ENCODE measurements around the gene CCNT1. TPM values are rescaled to one million over a fixed set of nuclear protein-coding genes. Genes with fewer than 3 reads are reported as not detected.
"Not testable (repeated sequence)": the region's sequence is repeated elsewhere in the genome, so short reads cannot be mapped to it uniquely, and the experiment has no call there.

Gene CCNT1
- polyA plus RNA-seq, 3 donors = 2.3 to 8.3 (median 4.4) TPM

DNA sequence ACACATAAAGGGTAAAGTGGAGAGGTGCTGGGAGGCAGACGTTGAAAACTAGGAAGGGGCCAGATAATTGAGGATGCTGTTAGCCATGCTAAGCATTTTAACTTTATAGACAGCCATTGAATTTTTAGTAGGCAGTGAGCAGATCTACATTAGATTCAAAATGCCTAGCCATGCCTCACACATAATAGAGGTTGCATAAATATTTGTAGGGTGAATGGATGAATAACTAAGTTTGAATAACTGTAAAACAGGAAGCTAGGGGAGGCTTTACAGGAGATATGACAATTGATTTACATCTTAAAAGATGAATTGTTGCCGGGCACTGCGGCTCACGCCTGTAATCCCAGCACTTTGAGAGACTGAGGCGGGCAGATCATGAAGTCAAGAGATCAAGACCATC is 12.3 kb upstream of the CCNT1 start:
- no peaks in the 10 kb centered on the region for H3K79me2 ChIP-seq (ENCODE audit: insufficient read depth, low read length)

DNA sequence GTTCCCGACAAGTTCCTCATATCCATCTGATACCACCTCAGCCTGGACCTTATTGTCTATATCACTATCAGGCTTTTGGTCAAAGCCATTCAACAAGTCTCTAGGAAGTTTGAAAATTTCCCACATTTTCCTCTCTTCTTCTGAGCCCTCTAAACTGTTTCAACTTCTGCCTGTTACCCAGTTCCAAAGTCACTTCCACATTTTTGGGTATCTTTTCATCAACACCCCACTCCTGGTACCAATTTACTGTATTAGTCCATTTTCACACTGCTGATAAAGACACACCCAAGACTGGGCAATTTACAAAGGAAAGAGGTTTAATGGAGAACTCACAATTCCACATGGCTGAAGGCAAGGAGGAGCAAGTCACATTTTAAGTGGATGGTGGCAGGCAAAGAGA is 4.2 kb upstream of the CCNT1 start:
- H3K4me1 ChIP-seq (ENCODE audit: control insufficient read depth in 1 of 2, insufficient read depth in 2 of 2, low read length in 2 of 2); H3K27ac ChIP-seq (ENCODE audit: low read depth in 1 of 2, low read length in 2 of 2); H3K9ac ChIP-seq (ENCODE audit: insufficient read depth, low read length, poor library complexity, severe bottlenecking); H3K27ac Mint-ChIP-seq; H4K20me1 ChIP-seq (ENCODE audit: insufficient read depth, low read length); H3K79me2 ChIP-seq (ENCODE audit: insufficient read depth, low read length); H3K4me3 Mint-ChIP-seq; intact Hi-C loops (cut with micrococcal nuclease); H3K27me3 Mint-ChIP-seq (ENCODE audit: low read depth in 3 of 3); H3K4me1 Mint-ChIP-seq; H3K4me3 ChIP-seq (replicated peaks in 1 of 3; ENCODE audit: low read depth in 2 of 3, low read length in 3 of 3); H3K27me3 ChIP-seq (ENCODE audit: control insufficient read depth in 2 of 2, insufficient read depth in 2 of 2, low read length in 2 of 2); DNase-seq; H2AFZ ChIP-seq (ENCODE audit: insufficient read depth, low read depth, low read length, poor library complexity, severe bottlenecking); H3K4me2 ChIP-seq (replicated peaks; ENCODE audit: extremely low read depth, low read length, poor library complexity, severe bottlenecking); H3K36me3 Mint-ChIP-seq; H3K36me3 ChIP-seq (replicated peaks in 1 of 2; ENCODE audit: control insufficient read depth in 1 of 2, insufficient read depth in 2 of 2, low read length in 2 of 2): not testable (repeated sequence)
- 100% methylated on average over 1 of the region's 1 CpG for WGBS (ENCODE audit: insufficient coverage)
- peaks cover 19% of the 10 kb centered on the region in 2 donors for H3K9me3 ChIP-seq (replicated peaks in 1 of 2; ENCODE audit: control insufficient read depth in 1 of 2, insufficient read depth in 1 of 2, low read length in 2 of 2)
- peaks cover 19 to 25% (median 23%) of the 10 kb centered on the region in 7 donors for H3K9me3 Mint-ChIP-seq

More for the DNA sequence above, 12.3 kb upstream of the CCNT1 start:
- no peaks in the 10 kb centered on the region for H4K20me1 ChIP-seq (ENCODE audit: insufficient read depth, low read length)
- H3K27ac Mint-ChIP-seq = no peak overlapping the region
- no peaks in the 10 kb centered on the region for H3K36me3 Mint-ChIP-seq
- no peak overlapping the region for H2AFZ ChIP-seq (ENCODE audit: insufficient read depth, low read depth, low read length, poor library complexity, severe bottlenecking)
- no peaks in the 10 kb centered on the region for H3K27me3 ChIP-seq (ENCODE audit: control insufficient read depth in 2 of 2, insufficient read depth in 2 of 2, low read length in 2 of 2)
- peaks cover 2 to 7% (median 2%) of the 10 kb centered on the region in 3 donors for H3K27me3 Mint-ChIP-seq (ENCODE audit: low read depth in 3 of 3)
- WGBS (ENCODE audit: insufficient coverage) = no CpG with 5 or more reads among the region's 5 CpGs
- peaks cover 0 to 1% (median 0%) of the 10 kb centered on the region in 7 donors for H3K9me3 Mint-ChIP-seq
- TF ChIP-seq, protein P1, sequence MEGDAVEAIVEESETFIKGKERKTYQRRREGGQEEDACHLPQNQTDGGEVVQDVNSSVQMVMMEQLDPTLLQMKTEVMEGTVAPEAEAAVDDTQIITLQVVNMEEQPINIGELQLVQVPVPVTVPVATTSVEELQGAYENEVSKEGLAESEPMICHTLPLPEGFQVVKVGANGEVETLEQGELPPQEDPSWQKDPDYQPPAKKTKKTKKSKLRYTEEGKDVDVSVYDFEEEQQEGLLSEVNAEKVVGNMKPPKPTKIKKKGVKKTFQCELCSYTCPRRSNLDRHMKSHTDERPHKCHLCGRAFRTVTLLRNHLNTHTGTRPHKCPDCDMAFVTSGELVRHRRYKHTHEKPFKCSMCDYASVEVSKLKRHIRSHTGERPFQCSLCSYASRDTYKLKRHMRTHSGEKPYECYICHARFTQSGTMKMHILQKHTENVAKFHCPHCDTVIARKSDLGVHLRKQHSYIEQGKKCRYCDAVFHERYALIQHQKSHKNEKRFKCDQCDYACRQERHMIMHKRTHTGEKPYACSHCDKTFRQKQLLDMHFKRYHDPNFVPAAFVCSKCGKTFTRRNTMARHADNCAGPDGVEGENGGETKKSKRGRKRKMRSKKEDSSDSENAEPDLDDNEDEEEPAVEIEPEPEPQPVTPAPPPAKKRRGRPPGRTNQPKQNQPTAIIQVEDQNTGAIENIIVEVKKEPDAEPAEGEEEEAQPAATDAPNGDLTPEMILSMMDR (IDR thresholded peaks at IDR 0.05) = no peak
- no peak overlapping the region for H3K4me3 Mint-ChIP-seq
- H3K36me3 ChIP-seq (replicated peaks in 1 of 2; ENCODE audit: control insufficient read depth in 1 of 2, insufficient read depth in 2 of 2, low read length in 2 of 2) = no peaks in the 10 kb centered on the region
- intact Hi-C loops (cut with micrococcal nuclease) = no loop called here
- H3K4me1 ChIP-seq (ENCODE audit: control insufficient read depth in 1 of 2, insufficient read depth in 2 of 2, low read length in 2 of 2) = no peaks in the 10 kb centered on the region
- no peak overlapping the region for H3K4me3 ChIP-seq (replicated peaks in 1 of 3; ENCODE audit: low read depth in 2 of 3, low read length in 3 of 3)
- no peak overlapping the region for H3K4me2 ChIP-seq (replicated peaks; ENCODE audit: extremely low read depth, low read length, poor library complexity, severe bottlenecking)
- H3K9ac ChIP-seq (ENCODE audit: insufficient read depth, low read length, poor library complexity, severe bottlenecking) = no peak overlapping the region
- no peak for DNase-seq
- no peak overlapping the region for H3K27ac ChIP-seq (ENCODE audit: low read depth in 1 of 2, low read length in 2 of 2)
- no peaks in the 10 kb centered on the region for H3K4me1 Mint-ChIP-seq
- no peaks in the 10 kb centered on the region for H3K9me3 ChIP-seq (replicated peaks in 1 of 2; ENCODE audit: control insufficient read depth in 1 of 2, insufficient read depth in 1 of 2, low read length in 2 of 2)

DNA sequence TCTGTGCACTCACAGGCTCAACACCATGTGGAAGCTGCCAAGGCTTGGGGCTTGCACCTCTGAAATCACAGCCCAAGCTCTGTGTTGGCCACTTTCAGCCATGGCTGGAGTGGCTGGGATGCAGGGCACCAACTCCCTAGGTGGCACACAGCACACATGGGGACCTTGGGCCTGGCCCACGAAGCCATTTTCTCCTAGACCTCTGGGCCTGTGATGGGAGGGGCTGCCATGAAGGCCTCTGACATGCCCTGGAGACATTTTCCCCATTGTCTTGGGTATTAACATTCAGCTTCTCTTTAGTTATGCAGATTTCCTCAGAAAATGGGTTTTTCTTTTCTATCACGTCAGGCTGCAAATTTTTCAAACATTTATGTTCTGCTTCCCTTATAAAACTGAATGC is 3.7 kb upstream of the CCNT1 start:
- H3K4me3 Mint-ChIP-seq; H3K4me2 ChIP-seq (replicated peaks; ENCODE audit: extremely low read depth, low read length, poor library complexity, severe bottlenecking); DNase-seq; H3K9ac ChIP-seq (ENCODE audit: insufficient read depth, low read length, poor library complexity, severe bottlenecking); H3K27ac ChIP-seq (ENCODE audit: low read depth in 1 of 2, low read length in 2 of 2); H3K27me3 ChIP-seq (ENCODE audit: control insufficient read depth in 2 of 2, insufficient read depth in 2 of 2, low read length in 2 of 2); H3K4me3 ChIP-seq (replicated peaks in 1 of 3; ENCODE audit: low read depth in 2 of 3, low read length in 3 of 3); H3K36me3 ChIP-seq (replicated peaks in 1 of 2; ENCODE audit: control insufficient read depth in 1 of 2, insufficient read depth in 2 of 2, low read length in 2 of 2); H4K20me1 ChIP-seq (ENCODE audit: insufficient read depth, low read length); H2AFZ ChIP-seq (ENCODE audit: insufficient read depth, low read depth, low read length, poor library complexity, severe bottlenecking); H3K27me3 Mint-ChIP-seq (ENCODE audit: low read depth in 3 of 3); H3K27ac Mint-ChIP-seq; intact Hi-C loops (cut with micrococcal nuclease); H3K36me3 Mint-ChIP-seq: not testable (repeated sequence)
- Histone ChIP-seq H3K4me1 (ENCODE audit: control insufficient read depth in 1 of 2, insufficient read depth in 2 of 2, low read length in 2 of 2) (peaks cover 12 to 15% of the 10 kb centered on the region in 2 donors), H3K9me3 (replicated peaks in 1 of 2; ENCODE audit: control insufficient read depth in 1 of 2, insufficient read depth in 1 of 2, low read length in 2 of 2) (peaks cover 19% of the 10 kb centered on the region in 2 donors), H3K79me2 (ENCODE audit: insufficient read depth, low read length) (peaks cover 12% of the 10 kb centered on the region)
- Mint-ChIP-seq H3K9me3 (peaks cover 19 to 25% (median 22%) of the 10 kb centered on the region in 7 donors), H3K4me1 (peaks cover 11% of the 10 kb centered on the region)
- WGBS (ENCODE audit: insufficient coverage) = 91% methylated on average over 1 of the region's 2 CpGs

DNA sequence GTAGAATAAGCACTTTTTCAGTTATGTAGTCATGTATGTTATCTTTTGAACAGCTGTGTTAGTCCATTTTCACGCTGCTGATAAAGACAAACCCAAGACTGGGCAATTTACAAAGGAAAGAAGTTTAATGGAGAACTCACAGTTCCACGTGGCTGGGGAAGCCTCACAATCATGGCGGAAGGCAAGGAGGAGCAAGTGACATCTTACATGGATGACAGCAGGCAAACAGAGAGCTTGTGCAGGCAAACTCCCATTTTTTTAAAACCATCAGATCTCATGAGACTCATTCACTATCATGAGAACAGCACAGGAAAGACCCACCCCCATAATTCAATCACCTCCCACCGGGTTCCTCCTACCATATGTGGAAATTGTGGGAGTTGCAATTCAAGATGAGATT is 2.5 kb upstream of the CCNT1 start:
- H3K27me3 Mint-ChIP-seq (ENCODE audit: low read depth in 3 of 3); H3K27ac Mint-ChIP-seq; H3K27ac ChIP-seq (ENCODE audit: low read depth in 1 of 2, low read length in 2 of 2); H3K4me2 ChIP-seq (replicated peaks; ENCODE audit: extremely low read depth, low read length, poor library complexity, severe bottlenecking); H3K27me3 ChIP-seq (ENCODE audit: control insufficient read depth in 2 of 2, insufficient read depth in 2 of 2, low read length in 2 of 2); intact Hi-C loops (cut with micrococcal nuclease); H2AFZ ChIP-seq (ENCODE audit: insufficient read depth, low read depth, low read length, poor library complexity, severe bottlenecking); H3K9ac ChIP-seq (ENCODE audit: insufficient read depth, low read length, poor library complexity, severe bottlenecking); H3K4me3 ChIP-seq (replicated peaks in 1 of 3; ENCODE audit: low read depth in 2 of 3, low read length in 3 of 3); DNase-seq; H3K4me3 Mint-ChIP-seq; H4K20me1 ChIP-seq (ENCODE audit: insufficient read depth, low read length): not testable (repeated sequence)
- Mint-ChIP-seq H3K36me3 (peaks cover 6 to 15% of the 10 kb centered on the region in 2 donors), H3K9me3 (peaks cover 19 to 25% (median 22%) of the 10 kb centered on the region in 7 donors), H3K4me1 (peaks cover 21% of the 10 kb centered on the region)
- H3K36me3 ChIP-seq (replicated peaks in 1 of 2; ENCODE audit: control insufficient read depth in 1 of 2, insufficient read depth in 2 of 2, low read length in 2 of 2) = peaks cover 3 to 11% of the 10 kb centered on the region in 2 donors
- peaks cover 19% of the 10 kb centered on the region in 2 donors for H3K9me3 ChIP-seq (replicated peaks in 1 of 2; ENCODE audit: control insufficient read depth in 1 of 2, insufficient read depth in 1 of 2, low read length in 2 of 2)
- H3K79me2 ChIP-seq (ENCODE audit: insufficient read depth, low read length) = peaks cover 23% of the 10 kb centered on the region
- H3K4me1 ChIP-seq (ENCODE audit: control insufficient read depth in 1 of 2, insufficient read depth in 2 of 2, low read length in 2 of 2) = peaks cover 17 to 24% of the 10 kb centered on the region in 2 donors
- 94% methylated on average over 3 of the region's 4 CpGs for WGBS (ENCODE audit: insufficient coverage)

Measured in CD14-positive monocyte (primary cell).